HG03039 (cell line): ENCODE results near the gene LHFPL2.

Source experiments
- ATAC-seq: cut with Tn5 transposase; IDR thresholded peaks from one replicate; pipeline ENCODE4 v1.9.1; 2021; ENCODE audit warnings: mild to moderate bottlenecking, moderate library complexity; ENCODE audit not compliant: unreplicated experiment

Gene LHFPL2

GRCh38 chr5:78547731-78548615 is 100.6 kb downstream of the LHFPL2 start:
- no peak for ATAC-seq

- ATAC-seq: no peak
Observed at GRCh38 chr5:78547183-78547582, 101.4 kb downstream of the LHFPL2 start.

- no peak for ATAC-seq
Observed at GRCh38 chr5:78546276-78546996, 102.1 kb downstream of the LHFPL2 start.

GRCh38 chr5:78545406-78545805 is 103.2 kb downstream of the LHFPL2 start:
- ATAC-seq: no peak

GRCh38 chr5:78544561-78545201 is 103.9 kb downstream of the LHFPL2 start:
- ATAC-seq: no peak

GRCh38 chr5:78543916-78544315 is 104.7 kb downstream of the LHFPL2 start:
- no peak for ATAC-seq

GRCh38 chr5:78543292-78543691 is 105.3 kb downstream of the LHFPL2 start:
- no peak for ATAC-seq

GRCh38 chr5:78542321-78542840 is 106.2 kb downstream of the LHFPL2 start:
- no peak for ATAC-seq

- ATAC-seq: no peak
Observed at GRCh38 chr5:78541086-78541654, 107.4 kb downstream of the LHFPL2 start.

- no peak for ATAC-seq
Observed at GRCh38 chr5:78540335-78541085, 108.1 kb downstream of the LHFPL2 start.

- ATAC-seq: no peak
Observed at GRCh38 chr5:78538240-78538850, 110.2 kb downstream of the LHFPL2 start.

GRCh38 chr5:78537821-78538220 is 110.8 kb downstream of the LHFPL2 start:
- ATAC-seq: no peak

- no peak for ATAC-seq
Observed at GRCh38 chr5:78537411-78537810, 111.2 kb downstream of the LHFPL2 start.

- no peak for ATAC-seq
Observed at GRCh38 chr5:78536661-78537196, 111.8 kb downstream of the LHFPL2 start.

GRCh38 chr5:78534905-78535200 is 113.7 kb downstream of the LHFPL2 start:
- no peak for ATAC-seq

- no peak for ATAC-seq
Observed at GRCh38 chr5:78534148-78534904, 114.2 kb downstream of the LHFPL2 start.

- no peak for ATAC-seq
Observed at GRCh38 chr5:78533356-78533755, 115.2 kb downstream of the LHFPL2 start.

GRCh38 chr5:78530342-78531096 is 118.1 kb downstream of the LHFPL2 start:
- no peak for ATAC-seq
